SK-N-SH (cell line): Measurements from ENCODE around the gene ARMC3.

Experiments used
- CHD2 ChIP-seq: fragments of 150-350 bp; IDR thresholded peaks from 2 replicates; pipeline ENCODE4 v1.6.1; 2018; ENCODE audit warnings: low read length; ENCODE audit not compliant: partially characterized antibody
- ELF1 ChIP-seq: IDR thresholded peaks from 2 replicates; pipeline ENCODE4 v1.4.0; 2012
- EP300 ChIP-seq, 2 experiments: IDR thresholded peaks; 2 replicates each; pipeline versions ENCODE4 v1.4.0 to v1.6.1; 2012; ENCODE audit warnings: borderline replicate concordance in 1 of 2, low read depth in 1 of 2, low read length in 1 of 2
- EZH2phosphoT487 ChIP-seq: fragments of 200-600 bp; sonication (generic); IDR thresholded peaks from 2 replicates; pipeline ENCODE4 v1.6.1; 2017; ENCODE audit warnings: low read depth, mixed run types, mild to moderate bottlenecking, antibody characterized with exemption, moderate library complexity, borderline replicate concordance
- GATA2 ChIP-seq: sonication (generic); formaldehyde crosslinking; IDR thresholded peaks from 2 replicates; pipeline ENCODE4 v1.5.0; 2020; ENCODE audit warnings: mild to moderate bottlenecking, missing genetic modification reagents
- POLR2AphosphoS5 ChIP-seq: IDR thresholded peaks from 2 replicates; pipeline ENCODE4 v1.6.1; 2012; ENCODE audit warnings: low read depth, low read length
- RCOR1 ChIP-seq: fragments of 150-350 bp; IDR thresholded peaks from 2 replicates; pipeline ENCODE4 v1.6.1; 2017; ENCODE audit warnings: antibody characterized with exemption, low read length
- RXRA ChIP-seq: IDR thresholded peaks from 2 replicates; pipeline ENCODE4 v1.4.0; 2012; ENCODE audit warnings: low read depth, mild to moderate bottlenecking, borderline replicate concordance
- USF2 ChIP-seq: fragments of 150-350 bp; IDR thresholded peaks from 2 replicates; pipeline ENCODE4 v1.6.1; 2017; ENCODE audit warnings: antibody characterized with exemption, low read length, low read depth, borderline replicate concordance
- TF ChIP-seq, protein P1 (sequence below): IDR thresholded peaks from 2 replicates; pipeline ENCODE4 v1.6.1; 2012; ENCODE audit warnings: mild to moderate bottlenecking, low read depth, low read length, moderate library complexity
- TF ChIP-seq, protein P2 (sequence below): fragments of 200-600 bp; sonication (generic); IDR thresholded peaks from 2 replicates; pipeline ENCODE4 v1.6.1; 2017; ENCODE audit warnings: antibody characterized with exemption, mild to moderate bottlenecking, moderate library complexity

DNA sequence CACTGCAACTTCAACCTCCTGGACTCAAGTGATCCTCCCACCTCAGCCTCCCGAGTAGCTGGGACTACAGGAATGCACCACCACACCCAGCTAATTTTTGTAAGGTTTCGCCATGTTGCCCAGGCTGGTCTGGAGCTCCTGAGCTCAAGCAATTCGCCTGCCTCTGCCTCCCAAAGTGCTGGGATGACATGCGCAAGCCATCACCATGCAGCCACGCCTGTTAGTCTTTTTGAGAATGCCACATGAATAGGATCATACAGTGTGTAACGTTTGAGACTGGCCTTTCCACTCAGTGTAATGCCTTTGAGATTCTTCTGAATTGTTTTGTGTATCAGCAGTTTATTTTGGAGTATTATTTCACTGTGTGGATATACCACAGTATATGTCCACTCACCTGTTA is 91.8 kb downstream of the ARMC3 start:
- TF ChIP-seq, protein P1, sequence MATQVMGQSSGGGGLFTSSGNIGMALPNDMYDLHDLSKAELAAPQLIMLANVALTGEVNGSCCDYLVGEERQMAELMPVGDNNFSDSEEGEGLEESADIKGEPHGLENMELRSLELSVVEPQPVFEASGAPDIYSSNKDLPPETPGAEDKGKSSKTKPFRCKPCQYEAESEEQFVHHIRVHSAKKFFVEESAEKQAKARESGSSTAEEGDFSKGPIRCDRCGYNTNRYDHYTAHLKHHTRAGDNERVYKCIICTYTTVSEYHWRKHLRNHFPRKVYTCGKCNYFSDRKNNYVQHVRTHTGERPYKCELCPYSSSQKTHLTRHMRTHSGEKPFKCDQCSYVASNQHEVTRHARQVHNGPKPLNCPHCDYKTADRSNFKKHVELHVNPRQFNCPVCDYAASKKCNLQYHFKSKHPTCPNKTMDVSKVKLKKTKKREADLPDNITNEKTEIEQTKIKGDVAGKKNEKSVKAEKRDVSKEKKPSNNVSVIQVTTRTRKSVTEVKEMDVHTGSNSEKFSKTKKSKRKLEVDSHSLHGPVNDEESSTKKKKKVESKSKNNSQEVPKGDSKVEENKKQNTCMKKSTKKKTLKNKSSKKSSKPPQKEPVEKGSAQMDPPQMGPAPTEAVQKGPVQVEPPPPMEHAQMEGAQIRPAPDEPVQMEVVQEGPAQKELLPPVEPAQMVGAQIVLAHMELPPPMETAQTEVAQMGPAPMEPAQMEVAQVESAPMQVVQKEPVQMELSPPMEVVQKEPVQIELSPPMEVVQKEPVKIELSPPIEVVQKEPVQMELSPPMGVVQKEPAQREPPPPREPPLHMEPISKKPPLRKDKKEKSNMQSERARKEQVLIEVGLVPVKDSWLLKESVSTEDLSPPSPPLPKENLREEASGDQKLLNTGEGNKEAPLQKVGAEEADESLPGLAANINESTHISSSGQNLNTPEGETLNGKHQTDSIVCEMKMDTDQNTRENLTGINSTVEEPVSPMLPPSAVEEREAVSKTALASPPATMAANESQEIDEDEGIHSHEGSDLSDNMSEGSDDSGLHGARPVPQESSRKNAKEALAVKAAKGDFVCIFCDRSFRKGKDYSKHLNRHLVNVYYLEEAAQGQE = no peak
- TF ChIP-seq CHD2 (no peak), EP300 (IDR thresholded peaks at IDR 0.05; ENCODE audit: borderline replicate concordance in 1 of 2, low read depth in 1 of 2, low read length in 1 of 2) (no peak), EZH2phosphoT487 (no peak), USF2 (no peak), ELF1 (no peak), RXRA (no peak), RCOR1 (no peak), POLR2AphosphoS5 (no peak), GATA2 (CRISPR knock-in tag) (no peak)
- TF ChIP-seq, protein P2, sequence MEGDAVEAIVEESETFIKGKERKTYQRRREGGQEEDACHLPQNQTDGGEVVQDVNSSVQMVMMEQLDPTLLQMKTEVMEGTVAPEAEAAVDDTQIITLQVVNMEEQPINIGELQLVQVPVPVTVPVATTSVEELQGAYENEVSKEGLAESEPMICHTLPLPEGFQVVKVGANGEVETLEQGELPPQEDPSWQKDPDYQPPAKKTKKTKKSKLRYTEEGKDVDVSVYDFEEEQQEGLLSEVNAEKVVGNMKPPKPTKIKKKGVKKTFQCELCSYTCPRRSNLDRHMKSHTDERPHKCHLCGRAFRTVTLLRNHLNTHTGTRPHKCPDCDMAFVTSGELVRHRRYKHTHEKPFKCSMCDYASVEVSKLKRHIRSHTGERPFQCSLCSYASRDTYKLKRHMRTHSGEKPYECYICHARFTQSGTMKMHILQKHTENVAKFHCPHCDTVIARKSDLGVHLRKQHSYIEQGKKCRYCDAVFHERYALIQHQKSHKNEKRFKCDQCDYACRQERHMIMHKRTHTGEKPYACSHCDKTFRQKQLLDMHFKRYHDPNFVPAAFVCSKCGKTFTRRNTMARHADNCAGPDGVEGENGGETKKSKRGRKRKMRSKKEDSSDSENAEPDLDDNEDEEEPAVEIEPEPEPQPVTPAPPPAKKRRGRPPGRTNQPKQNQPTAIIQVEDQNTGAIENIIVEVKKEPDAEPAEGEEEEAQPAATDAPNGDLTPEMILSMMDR = no peak
